GM10248 (cell line): ENCODE data around the gene MRPS17.

Source experiments
- CTCF ChIA-PET: fragments of 300-600 bp; sonication (Branson Sonifier 250); formaldehyde crosslinking; extraction: SDS; loops from one replicate; lab custom pipeline; 2021; ENCODE audit warnings: antibody characterized with exemption; lab: Yijun Ruan, JAX
- POLR2A ChIA-PET: fragments of 350-650 bp; sonication (Branson Sonifier 250); formaldehyde crosslinking; extraction: SDS; loops from one replicate; lab custom pipeline; 2020; ENCODE audit warnings: antibody characterized with exemption; lab: Yijun Ruan, JAX
- DNase-seq: peaks from one replicate; pipeline ENCODE4 v3.0.0; 2012; ENCODE audit errors: extremely low spot score
- CTCF ChIP-seq: IDR thresholded peaks from 2 replicates; pipeline ENCODE4 v1.5.1; 2012; ENCODE audit warnings: mild to moderate bottlenecking, low read depth; ENCODE audit errors: extremely low read depth, missing control alignments, control extremely low read depth

MRPS17 gene

GRCh38 chr7:55951637-55952351 lies at the start of gene MRPS17:
Gene MRPS17 (plus strand): TSS chr7:55951877. CDS start chr7:55953196, 1,319 bp downstream.
- TF ChIP-seq CTCF = no peak
- POLR2A ChIA-PET = no interaction called here
- DNase-seq = peak; percentile 99
- CTCF ChIA-PET = interaction anchor here (1.8 kb wide), 1 partner anchor 13 kb away, joined by 11 read pairs; the partner anchor contains the start of gene NIPSNAP2

GRCh38 chr7:55903985-55904759 lies 47.5 kb upstream of the MRPS17 start:
- ChIA-PET POLR2A (no interaction called here), CTCF (no interaction called here)
- TF ChIP-seq CTCF = no peak
- peak; percentile 57 for DNase-seq

DNA sequence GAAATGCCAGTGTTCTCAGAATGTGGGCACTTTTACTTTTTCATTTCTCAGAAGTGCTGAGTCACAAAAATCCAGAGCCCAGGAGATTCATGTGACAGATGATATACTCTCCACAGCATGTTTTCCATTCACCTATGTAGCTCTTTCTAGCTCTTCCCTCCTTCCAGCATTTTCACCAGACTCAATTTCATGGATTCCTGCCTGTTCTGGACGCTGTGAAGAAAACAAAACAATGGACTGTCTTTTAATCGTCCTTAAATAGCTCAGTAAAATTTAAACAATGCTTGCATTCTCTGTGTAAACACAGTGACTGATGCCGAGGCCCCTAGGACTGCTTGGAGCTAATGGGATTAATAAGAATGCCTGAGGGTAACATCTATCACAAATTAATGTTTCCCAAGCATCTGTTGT lies 38.9 kb upstream of the MRPS17 start:
- POLR2A ChIA-PET = no interaction called here
- no peak for DNase-seq

GRCh38 chr7:55917771-55918170 lies 33.9 kb upstream of the MRPS17 start:
- ChIA-PET CTCF (interaction anchor here (1.0 to 1.3 kb wide), 3 partner anchors 9 to 46 kb away, joined by 3 to 4 read pairs (median 3); no protein-coding TSS in a partner anchor), POLR2A (no interaction called here)
- no peak for TF ChIP-seq CTCF
- DNase-seq = no peak

More for the DNA sequence above, 38.9 kb upstream of the MRPS17 start:
- CTCF ChIA-PET = interaction anchor here (0.7 to 1.1 kb wide), 3 partner anchors 15 to 51 kb away, joined by 3 to 5 read pairs (median 3); no protein-coding TSS in a partner anchor
- TF ChIP-seq CTCF = no peak

- ChIA-PET POLR2A (no interaction called here), CTCF (interaction anchor here (1.2 to 1.8 kb wide), 2 partner anchors 9 kb away, joined by 3 to 4 read pairs; no protein-coding TSS in a partner anchor)
- DNase-seq = no peak
- TF ChIP-seq CTCF = no peak
Observed at GRCh38 chr7:55928006-55928767, 23.5 kb upstream of the MRPS17 start.
